Endothelial cell of umbilical vein (primary cell): Measurements from ENCODE around the gene STK39. TPM values are rescaled to one million over a fixed set of nuclear protein-coding genes. Genes with fewer than 3 reads are reported as not detected.
A peak's percentile ranks its signal among the peaks of the same experiment; 100 is the strongest.

Source experiments
- BruUV-seq: library from RNA; stranded (reverse); fragments of 400-500 nt; replicated peaks from 2 replicates; lab custom pipeline; 2021; lab: Mats Ljungman, UMichigan
- CTCF ChIA-PET: fragments of 300-600, 350-600 bp; sonication (Branson Sonifier 250); formaldehyde crosslinking; loops from one replicate; lab custom pipeline; 2021; ENCODE audit warnings: antibody characterized with exemption, inconsistent platforms; lab: Charles Lee
- POLR2A ChIA-PET: fragments of 300-600, 350-600 bp; sonication (Branson Sonifier 250); formaldehyde crosslinking; loops from one replicate; lab custom pipeline; 2021; ENCODE audit warnings: antibody characterized with exemption, inconsistent platforms; lab: Charles Lee
- DNase-seq: peaks from one replicate; pipeline ENCODE4 v3.0.0-alpha.2; 2011; ENCODE audit warnings: low read depth, low spot score
- FAIRE-seq: peaks from 2 replicates; lab custom pipeline; 2011; peaks lifted over from hg19 to GRCh38; lab: Jason Lieb, UNC
- H2AFZ ChIP-seq: 2 replicates; pipeline ENCODE4 v1.6.0; 2012; ENCODE audit warnings: low read depth, low read length, control low read depth, inconsistent platforms
- H3K27ac ChIP-seq: 2 replicates; pipeline ENCODE4 v1.5.1; 2011; ENCODE audit warnings: low read depth, mild to moderate bottlenecking, control low read depth, low read length, moderate library complexity; ENCODE audit not compliant: insufficient read depth
- H3K27me3 ChIP-seq, 2 experiments: 2 replicates each; pipeline versions ENCODE4 v1.6.0 to v1.6.1; 2011; ENCODE audit warnings: low read length in 2 of 2, mixed read lengths in 1 of 2; ENCODE audit not compliant: control insufficient read depth in 2 of 2, insufficient read depth in 2 of 2
- H3K36me3 ChIP-seq, 2 experiments: 2 replicates in 1 of 2; 3 replicates in 1 of 2; pipeline ENCODE4 v1.5.1; 2011; ENCODE audit warnings: low read length in 2 of 2, mild to moderate bottlenecking in 1 of 2, moderate library complexity in 1 of 2; ENCODE audit not compliant: control insufficient read depth in 2 of 2, insufficient read depth in 2 of 2; ENCODE audit errors: extremely low read depth in 1 of 2
- H3K4me1 ChIP-seq: 3 replicates; pipeline ENCODE4 v1.5.1; 2011; ENCODE audit warnings: mild to moderate bottlenecking, low read length; ENCODE audit not compliant: control insufficient read depth, insufficient read depth; ENCODE audit errors: extremely low read depth
- H3K4me2 ChIP-seq: 2 replicates; pipeline ENCODE4 v1.6.1; 2011; ENCODE audit warnings: low read length, control low read depth, mixed read lengths; ENCODE audit not compliant: insufficient read depth
- H3K4me3 ChIP-seq, 3 experiments: fragments of 200-600 bp in 1 of 3; sonication (generic), shearing (Covaris generic) in 1 of 3; replicated peaks in 1 of 3; 2 replicates each; pipeline ENCODE4 v1.5.1; 2011 to 2016; ENCODE audit warnings: control low read depth in 3 of 3, low read length in 3 of 3, mild to moderate bottlenecking in 2 of 3, inconsistent platforms in 1 of 3, low read depth in 1 of 3, moderate library complexity in 1 of 3; ENCODE audit not compliant: insufficient read depth in 1 of 3
- H3K79me2 ChIP-seq: 2 replicates; pipeline ENCODE4 v1.6.0; 2012; ENCODE audit warnings: low read length, inconsistent platforms; ENCODE audit not compliant: control insufficient read depth, insufficient read depth
- H3K9ac ChIP-seq: replicated peaks from 2 replicates; pipeline ENCODE3; 2011; ENCODE audit warnings: low read length, control low read depth; ENCODE audit not compliant: insufficient read depth; ENCODE audit errors: extremely low read depth
- H3K9me1 ChIP-seq: replicated peaks from 3 replicates; pipeline ENCODE4 v1.6.0; 2011; ENCODE audit warnings: mild to moderate bottlenecking, low read length; ENCODE audit not compliant: control insufficient read depth, insufficient read depth; ENCODE audit errors: extremely low read depth
- H3K9me3 ChIP-seq: replicated peaks from 2 replicates; pipeline ENCODE4 v1.5.1; 2012; ENCODE audit warnings: low read length, inconsistent platforms; ENCODE audit not compliant: control insufficient read depth, insufficient read depth
- H4K20me1 ChIP-seq: replicated peaks from 2 replicates; pipeline ENCODE3; 2011; ENCODE audit warnings: mild to moderate bottlenecking, low read length; ENCODE audit not compliant: control insufficient read depth, insufficient read depth; ENCODE audit errors: extremely low read depth
- FOS ChIP-seq: IDR thresholded peaks from 2 replicates; pipeline ENCODE4 v1.6.1; 2011; ENCODE audit warnings: mild to moderate bottlenecking, low read length, moderate library complexity, borderline replicate concordance; ENCODE audit not compliant: insufficient read depth
- JUN ChIP-seq: IDR thresholded peaks from 2 replicates; pipeline ENCODE4 v1.6.1; 2011; ENCODE audit warnings: borderline replicate concordance, low read depth; ENCODE audit not compliant: insufficient read length, insufficient read depth
- POLR2A ChIP-seq: IDR thresholded peaks from 2 replicates; pipeline ENCODE4 v1.6.1; 2012; ENCODE audit warnings: low read depth, mild to moderate bottlenecking, control low read depth, low read length
- dilution Hi-C: fragments of 300-500 bp; cut with MboI; formaldehyde crosslinking; loops from one replicate; pipeline ENCODE4 v1.15.0; 2019; ENCODE audit warnings: low sequenced_read_pairs; ENCODE audit not compliant: extremely low pct_ligation_motif_present
- intact Hi-C: fragments of 100-400 bp; cut with micrococcal nuclease; formaldehyde crosslinking; loops from one replicate; pipeline ENCODE4 v1.10.0; 2022
- polyA plus RNA-seq, 4 experiments: library from polyadenylated mRNA; depleted of rRNA in 3 of 4; stranded (reverse) in 3 of 4; unstranded in 1 of 4; fragments of >200 nt; gene quantifications; 2 replicates each; pipeline versions ENCODE4 v1.2.1 to v1.2.3, GENCODE V29; 2011 to 2012; ENCODE audit warnings: missing spikeins in 1 of 4
- total RNA-seq: library from RNA; stranded (reverse); gene quantifications from 2 replicates; pipeline ENCODE4 v1.2.3, GENCODE V29; 2021
- TF ChIP-seq, protein P1 (sequence below), 2 donors: IDR thresholded peaks; 1 replicate in 1 of 2; 2 replicates in 1 of 2; pipeline ENCODE4 v1.5.1; 2011; ENCODE audit warnings: low read length in 2 of 2, mild to moderate bottlenecking in 2 of 2, moderate library complexity in 2 of 2, control low read depth in 1 of 2, inconsistent platforms in 1 of 2, low read depth in 1 of 2; ENCODE audit not compliant: insufficient read depth in 1 of 2; ENCODE audit errors: extremely low read depth in 1 of 2

The STK39 gene
- total and polyA plus RNA-seq, 2 donors (not counting 3 experiments of a cell fraction or from before 2014, with no cell fraction given): 4.6 to 13.1 TPM

DNA sequence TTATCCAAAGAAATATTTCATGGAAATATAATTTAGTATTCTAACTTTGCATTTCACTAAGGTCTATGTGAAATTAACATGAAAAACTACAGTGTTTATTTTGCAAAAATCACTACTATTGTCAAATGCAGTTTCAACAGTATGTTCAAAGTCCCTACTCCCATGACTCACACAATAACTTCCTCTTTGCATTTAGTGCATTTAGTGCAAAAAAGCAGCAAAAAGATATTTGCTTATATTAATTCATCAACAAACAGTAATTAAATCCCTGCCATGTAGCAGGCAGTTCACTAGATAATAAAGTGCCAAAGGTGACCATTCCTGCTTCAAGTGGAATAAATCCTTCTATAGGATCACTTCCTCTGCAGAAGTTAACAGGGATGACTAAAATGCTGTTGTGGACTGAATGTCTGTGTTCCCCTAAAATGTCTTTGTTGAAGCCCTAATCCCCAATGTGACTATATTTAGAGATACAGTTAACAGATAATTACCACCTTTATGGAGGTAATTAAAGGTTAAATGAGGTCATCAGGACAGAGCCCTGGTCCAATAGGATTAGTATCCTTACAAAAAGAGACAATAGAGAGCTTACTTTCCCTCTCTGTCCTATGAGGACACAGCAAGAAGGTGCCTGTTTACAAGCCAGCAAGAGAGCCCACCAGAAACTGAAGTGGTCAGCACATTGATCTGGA lies 61.7 kb downstream of the STK39 start:
- no peak overlapping the region for H2AFZ ChIP-seq
- no peak overlapping the region for H3K4me3 ChIP-seq
- TF ChIP-seq JUN (no peak), FOS (peak; percentile 53)
- peak; percentile 28 for DNase-seq
- no TSS peak for BruUV-seq
- H3K9me1 ChIP-seq: no peaks in the 10 kb centered on the region
- H3K79me2 ChIP-seq: peaks cover 16% of the 10 kb centered on the region
- H3K9me3 ChIP-seq: no peaks in the 10 kb centered on the region
- peak; percentile 18 for FAIRE-seq
- no peaks in the 10 kb centered on the region for H3K27me3 ChIP-seq
- H3K27ac ChIP-seq: no peak overlapping the region
- no peaks in the 10 kb centered on the region for H4K20me1 ChIP-seq
- ChIA-PET POLR2A (no interaction called here), CTCF (no interaction called here)
- H3K36me3 ChIP-seq: no peaks in the 10 kb centered on the region
- intact Hi-C loops: no loop called here
- no peak overlapping the region for H3K9ac ChIP-seq
- dilution Hi-C loops: no loop called here
- peaks cover 25% of the 10 kb centered on the region for H3K4me1 ChIP-seq
- peak overlapping the region; percentile 34 for H3K4me2 ChIP-seq

DNA sequence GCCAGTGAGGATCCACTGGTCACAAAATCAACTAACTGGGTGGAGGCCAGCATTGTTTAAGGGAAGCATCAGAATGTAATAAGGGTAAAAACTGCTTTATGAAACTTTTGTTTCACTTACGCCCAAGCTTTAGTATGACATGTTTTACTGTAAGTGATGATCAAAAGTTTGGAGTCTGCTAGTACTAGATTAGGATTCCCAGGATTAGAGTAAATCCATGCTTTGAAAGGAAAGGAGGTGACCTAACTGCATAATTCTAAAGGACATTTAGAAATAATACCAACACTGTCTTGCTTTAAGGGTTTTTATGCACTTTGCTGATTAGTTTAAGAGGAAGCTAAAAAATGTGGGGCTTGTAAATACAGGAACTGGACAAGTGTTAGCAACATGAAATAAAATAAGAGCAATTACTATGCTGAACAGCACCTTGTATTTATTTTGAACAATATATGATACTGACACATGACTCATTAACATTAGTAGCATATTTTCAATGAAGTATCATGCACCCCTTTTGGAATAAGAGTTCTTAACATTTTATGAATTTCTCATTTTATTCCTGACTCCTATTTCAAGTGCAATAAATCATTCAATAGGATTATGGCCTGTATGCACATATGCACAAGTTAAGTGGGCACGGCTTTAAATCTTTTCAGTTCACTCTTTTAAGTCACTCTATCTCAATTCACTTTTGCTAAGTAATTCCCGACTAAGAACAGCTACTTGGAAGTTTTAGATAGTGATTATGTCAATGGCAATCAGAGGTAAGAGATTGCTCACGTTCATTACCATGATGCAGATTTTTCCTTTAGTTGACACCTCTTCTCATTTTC lies 62.5 kb downstream of the STK39 start:
- Histone ChIP-seq H3K27me3 (no peaks in the 10 kb centered on the region), H3K9me1 (no peaks in the 10 kb centered on the region)
- BruUV-seq: no TSS peak

More for the DNA sequence above, 62.5 kb downstream of the STK39 start:
- no peak overlapping the region for H3K9ac ChIP-seq
- dilution Hi-C loops: no loop called here
- TF ChIP-seq, protein P1, sequence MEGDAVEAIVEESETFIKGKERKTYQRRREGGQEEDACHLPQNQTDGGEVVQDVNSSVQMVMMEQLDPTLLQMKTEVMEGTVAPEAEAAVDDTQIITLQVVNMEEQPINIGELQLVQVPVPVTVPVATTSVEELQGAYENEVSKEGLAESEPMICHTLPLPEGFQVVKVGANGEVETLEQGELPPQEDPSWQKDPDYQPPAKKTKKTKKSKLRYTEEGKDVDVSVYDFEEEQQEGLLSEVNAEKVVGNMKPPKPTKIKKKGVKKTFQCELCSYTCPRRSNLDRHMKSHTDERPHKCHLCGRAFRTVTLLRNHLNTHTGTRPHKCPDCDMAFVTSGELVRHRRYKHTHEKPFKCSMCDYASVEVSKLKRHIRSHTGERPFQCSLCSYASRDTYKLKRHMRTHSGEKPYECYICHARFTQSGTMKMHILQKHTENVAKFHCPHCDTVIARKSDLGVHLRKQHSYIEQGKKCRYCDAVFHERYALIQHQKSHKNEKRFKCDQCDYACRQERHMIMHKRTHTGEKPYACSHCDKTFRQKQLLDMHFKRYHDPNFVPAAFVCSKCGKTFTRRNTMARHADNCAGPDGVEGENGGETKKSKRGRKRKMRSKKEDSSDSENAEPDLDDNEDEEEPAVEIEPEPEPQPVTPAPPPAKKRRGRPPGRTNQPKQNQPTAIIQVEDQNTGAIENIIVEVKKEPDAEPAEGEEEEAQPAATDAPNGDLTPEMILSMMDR (IDR thresholded peaks at IDR 0.05; ENCODE audit: extremely low read depth in 1 of 2, insufficient read depth in 1 of 2, low read depth in 1 of 2, low read length in 2 of 2): no peak
- TF ChIP-seq POLR2A: no peak
- peaks cover 16% of the 10 kb centered on the region for H3K79me2 ChIP-seq
- H3K4me2 ChIP-seq: peak overlapping the region; percentile 34
- H3K4me1 ChIP-seq: peaks cover 21% of the 10 kb centered on the region
- no peak overlapping the region for H2AFZ ChIP-seq
- no peak for FAIRE-seq
- H3K27ac ChIP-seq: no peak overlapping the region
- no peaks in the 10 kb centered on the region for H4K20me1 ChIP-seq
- no peaks in the 10 kb centered on the region for H3K36me3 ChIP-seq
- intact Hi-C loops: no loop called here
- ChIA-PET CTCF (interaction anchor here (1.0 kb wide), 1 partner anchor 66 kb away, joined by 5 read pairs; no protein-coding TSS in a partner anchor), POLR2A (no interaction called here)
- no peaks in the 10 kb centered on the region for H3K9me3 ChIP-seq
- H3K4me3 ChIP-seq: no peak overlapping the region
- DNase-seq: no peak
